Tibial nerve (tissue), 4 donors: ENCODE data around the gene PPP1R11. TPM values are rescaled to one million over a fixed set of nuclear protein-coding genes. Genes with fewer than 3 reads are reported as not detected.

Source experiments
- DNase-seq, 2 donors: peaks; one replicate each; pipeline ENCODE4 v3.0.0-alpha.2; 2019; ENCODE audit warnings: low spot score in 2 of 2
- H3K27ac ChIP-seq, 4 donors: fragments of 200-600 bp; sonication (generic) in 3 of 4; one replicate each; pipeline ENCODE4 v1.5.1; 2017 to 2019; ENCODE audit warnings: mild to moderate bottlenecking in 1 of 4
- H3K27me3 ChIP-seq, 2 donors: fragments of 200-600 bp; sonication (generic) in 1 of 2; one replicate each; pipeline versions ENCODE4 v1.5.1 to v1.6.0; 2017 to 2019
- H3K36me3 ChIP-seq, 3 donors: fragments of 200-600 bp; sonication (generic); one replicate each; pipeline ENCODE4 v1.5.1; 2018 to 2019
- H3K4me1 ChIP-seq, 4 donors: fragments of 200-600 bp; sonication (generic) in 3 of 4; one replicate each; pipeline ENCODE4 v1.5.1; 2017 to 2019
- H3K4me3 ChIP-seq, 4 donors: fragments of 200-600 bp; sonication (generic) in 3 of 4; one replicate each; pipeline ENCODE4 v1.5.1; 2017 to 2019; ENCODE audit warnings: mild to moderate bottlenecking in 1 of 4, moderate library complexity in 1 of 4
- H3K9me3 ChIP-seq, 4 donors: fragments of 200-600 bp; sonication (generic) in 3 of 4; one replicate each; pipeline ENCODE4 v1.5.1; 2017 to 2019
- CTCF ChIP-seq, 5 experiments: fragments of 200-600 bp in 3 of 5; fragments of 450-650 bp in 2 of 5; sonication (generic) in 3 of 5; IDR thresholded peaks; one replicate each; pipeline ENCODE4 v1.5.1; 2016 to 2019; ENCODE audit warnings: antibody characterized with exemption in 5 of 5, mild to moderate bottlenecking in 3 of 5, moderate library complexity in 2 of 5
- EP300 ChIP-seq, 2 donors: sonication (generic); formaldehyde crosslinking; IDR thresholded peaks; one replicate each; pipeline ENCODE4 v1.6.1; 2017; ENCODE audit warnings: antibody characterized with exemption in 2 of 2, mild to moderate bottlenecking in 1 of 2
- POLR2A ChIP-seq, 2 donors: fragments of 450-650 bp; IDR thresholded peaks; one replicate each; pipeline ENCODE4 v1.6.1; 2017; ENCODE audit warnings: antibody characterized with exemption in 2 of 2, mild to moderate bottlenecking in 2 of 2, moderate library complexity in 2 of 2
- WGBS, 2 donors: methylation state at CpG; one replicate each; pipeline ENCODE4 v1.1.5; 2018; 5-methylcytosine and 5-hydroxymethylcytosine counted together
- total RNA-seq, 4 donors: library from RNA; depleted of rRNA; stranded (reverse); fragments of >200 nt; gene quantifications; one replicate each; pipeline ENCODE4 v1.1.0, GENCODE V29; 2016

Gene PPP1R11
- total RNA-seq, 4 donors from 2014 or later, result 28.2 to 39.8 (median 34.2) TPM

DNA sequence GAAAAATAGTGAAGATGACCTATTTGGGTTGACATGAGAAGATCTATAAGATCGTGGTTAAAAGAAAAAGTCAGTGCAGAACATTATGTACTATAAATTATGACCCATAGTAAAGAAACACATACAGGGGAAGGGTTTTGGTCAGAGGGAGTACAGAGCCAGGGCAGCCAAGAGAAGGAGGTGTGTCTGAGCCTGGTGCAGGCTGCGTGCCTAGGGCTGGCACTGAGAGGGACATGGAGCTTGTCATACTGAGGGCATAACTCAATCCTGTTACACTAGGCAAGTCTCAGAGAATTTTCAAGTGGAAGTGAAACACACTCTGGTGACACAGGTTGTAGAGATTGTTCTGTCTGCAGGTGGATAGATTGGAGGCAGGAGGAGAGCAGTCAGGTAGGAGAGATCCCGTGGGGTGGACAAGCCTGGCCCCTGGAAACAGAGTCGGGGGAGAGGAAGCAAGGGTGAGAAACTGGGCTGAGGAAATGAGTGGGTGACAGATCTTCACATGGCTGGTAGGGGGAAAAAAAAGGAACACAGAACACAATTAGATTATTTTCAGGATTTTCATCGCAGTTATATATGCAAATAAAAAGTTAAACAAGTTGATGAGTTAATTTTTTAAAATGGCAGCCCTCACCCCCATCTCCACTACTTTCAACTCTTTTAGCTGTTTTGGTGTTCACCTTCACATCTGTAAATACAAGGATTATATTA, 27.1 kb downstream of the PPP1R11 start:
- TF ChIP-seq CTCF (IDR thresholded peaks at IDR 0.05), result no peak
- no peak for TF ChIP-seq EP300 (IDR thresholded peaks at IDR 0.05)
- TF ChIP-seq POLR2A (IDR thresholded peaks at IDR 0.05), result no peak
- no peak overlapping the region for H3K4me3 ChIP-seq
- no peaks in the 10 kb centered on the region for H3K36me3 ChIP-seq
- WGBS, 2 donors, result 70 to 74% methylated on average over 5 of the region's 5 CpGs
- no peaks in the 10 kb centered on the region for H3K4me1 ChIP-seq
- H3K27me3 ChIP-seq, result peaks cover 0 to 77% of the 10 kb centered on the region in 2 donors
- H3K27ac ChIP-seq, result no peak overlapping the region
- no peak for DNase-seq
- H3K9me3 ChIP-seq, result no peaks in the 10 kb centered on the region

DNA sequence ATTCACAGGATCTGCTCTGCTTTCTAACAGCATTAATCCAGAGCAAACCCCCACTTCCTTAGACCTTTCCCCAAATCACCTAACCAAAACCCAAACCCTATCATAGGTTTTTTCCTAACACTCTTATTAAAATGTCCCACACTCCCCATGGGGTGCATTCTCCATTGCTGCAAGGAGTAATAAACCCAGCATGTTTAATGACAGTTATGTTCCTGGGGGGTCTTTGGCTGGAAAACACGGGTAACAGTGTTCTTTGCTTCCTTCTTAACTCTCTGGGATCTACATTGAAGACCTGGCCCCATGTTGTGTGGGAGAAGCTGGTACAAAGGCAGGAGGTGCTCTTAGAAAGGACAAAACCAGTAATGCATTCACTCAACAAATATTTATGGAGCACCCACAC, 29.8 kb downstream of the PPP1R11 start:
- H3K9me3 ChIP-seq, result no peaks in the 10 kb centered on the region
- H3K4me1 ChIP-seq, result peaks cover 0 to 21% (median 16%) of the 10 kb centered on the region in 4 donors
- no peak for DNase-seq
- no peaks in the 10 kb centered on the region for H3K36me3 ChIP-seq
- TF ChIP-seq CTCF (IDR thresholded peaks at IDR 0.05) (no peak), POLR2A (IDR thresholded peaks at IDR 0.05) (no peak), EP300 (IDR thresholded peaks at IDR 0.05) (no peak)
- H3K4me3 ChIP-seq, result no peak overlapping the region
- peaks cover 0 to 86% of the 10 kb centered on the region in 2 donors for H3K27me3 ChIP-seq
- H3K27ac ChIP-seq, result no peak overlapping the region
- WGBS, 2 donors, result 26 to 32% methylated on average over 1 of the region's 1 CpG

- Histone ChIP-seq H3K9me3 (no peaks in the 10 kb centered on the region), H3K27me3 (peaks cover 0 to 72% of the 10 kb centered on the region in 2 donors), H3K36me3 (no peaks in the 10 kb centered on the region), H3K4me3 (no peak overlapping the region), H3K4me1 (peaks cover 0 to 32% (median 20%) of the 10 kb centered on the region in 4 donors), H3K27ac (no peak overlapping the region)
- no peak for DNase-seq
- TF ChIP-seq POLR2A (IDR thresholded peaks at IDR 0.05) (no peak), EP300 (IDR thresholded peaks at IDR 0.05) (no peak), CTCF (IDR thresholded peaks at IDR 0.05) (no peak)
- 69 to 71% methylated on average over 4 of the region's 4 CpGs for WGBS, 2 donors
These were observed 31.1 kb downstream of the PPP1R11 start for GRCh38 chr6:30097902-30098768.

GRCh38 chr6:30100154-30100553, 33.2 kb downstream of the PPP1R11 start:
- no peak overlapping the region for H3K27ac ChIP-seq
- H3K36me3 ChIP-seq, result no peaks in the 10 kb centered on the region
- H3K4me1 ChIP-seq, result peaks cover 0 to 37% (median 22%) of the 10 kb centered on the region in 4 donors
- H3K4me3 ChIP-seq, result no peak overlapping the region
- no peak for DNase-seq
- no peaks in the 10 kb centered on the region for H3K9me3 ChIP-seq
- WGBS, 2 donors, result 16 to 31% methylated on average over 8 of the region's 8 CpGs
- no peak for TF ChIP-seq EP300 (IDR thresholded peaks at IDR 0.05)
- no peak for TF ChIP-seq CTCF (IDR thresholded peaks at IDR 0.05)
- TF ChIP-seq POLR2A (IDR thresholded peaks at IDR 0.05), result no peak
- peaks cover 0 to 60% of the 10 kb centered on the region in 2 donors for H3K27me3 ChIP-seq
